GM18870 (cell line): Measurements from ENCODE around the gene BSND.
"Not testable (repeated sequence)": the region's sequence is repeated elsewhere in the genome, so short reads cannot be mapped to it uniquely, and the experiment has no call there.

ENCODE experiments used
- ATAC-seq: cut with Tn5 transposase; IDR thresholded peaks from one replicate; pipeline ENCODE4 v1.9.1; 2021; ENCODE audit warnings: moderate library complexity; ENCODE audit not compliant: unreplicated experiment

Gene BSND

GRCh38 chr1:54998677-54999076 is at the start of gene BSND:
Gene BSND, plus strand, starts transcription at chr1:54998933. Its CDS starts 254 bp downstream, at chr1:54999187.
- no peak for ATAC-seq

- no peak for ATAC-seq
Measured at GRCh38 chr1:54949053-54949452, 49.7 kb upstream of the BSND start.

GRCh38 chr1:54950006-54950368 is 48.7 kb upstream of the BSND start:
- ATAC-seq, result no peak

GRCh38 chr1:54950369-54951163 is 48.2 kb upstream of the BSND start:
- no peak for ATAC-seq

GRCh38 chr1:54951810-54952226 is 46.9 kb upstream of the BSND start:
- ATAC-seq, result no peak

GRCh38 chr1:54952950-54953718 is 45.6 kb upstream of the BSND start:
- no peak for ATAC-seq

GRCh38 chr1:54953846-54954245 is 44.9 kb upstream of the BSND start:
- no peak for ATAC-seq

- no peak for ATAC-seq
Measured at GRCh38 chr1:54955359-54955758, 43.4 kb upstream of the BSND start.

- ATAC-seq, result no peak
Measured at GRCh38 chr1:54956726-54957125, 42.0 kb upstream of the BSND start.

- no peak for ATAC-seq
Measured at GRCh38 chr1:54959241-54959640, 39.5 kb upstream of the BSND start.

GRCh38 chr1:54962612-54963395 is 35.9 kb upstream of the BSND start:
- ATAC-seq, result no peak

GRCh38 chr1:54963829-54964228 is 34.9 kb upstream of the BSND start:
- ATAC-seq, result not testable (repeated sequence)

GRCh38 chr1:54965624-54966340 is 33.0 kb upstream of the BSND start:
- ATAC-seq, result peak; percentile 80

- ATAC-seq, result no peak
Measured at GRCh38 chr1:54967372-54967771, 31.4 kb upstream of the BSND start.

GRCh38 chr1:54968551-54968950 is 30.2 kb upstream of the BSND start:
- ATAC-seq, result no peak

- ATAC-seq, result no peak
Measured at GRCh38 chr1:54969879-54970278, 28.9 kb upstream of the BSND start.

GRCh38 chr1:54970901-54971300 is 27.8 kb upstream of the BSND start:
- no peak for ATAC-seq

GRCh38 chr1:54971317-54971791 is 27.4 kb upstream of the BSND start:
- peak; percentile 95 for ATAC-seq

- ATAC-seq, result no peak
Measured at GRCh38 chr1:54972436-54972835, 26.3 kb upstream of the BSND start.

- ATAC-seq, result no peak
Measured at GRCh38 chr1:54973205-54973921, 25.4 kb upstream of the BSND start.
